ENCODE measurements around the gene KCNK3.

Gene KCNK3

DNA sequence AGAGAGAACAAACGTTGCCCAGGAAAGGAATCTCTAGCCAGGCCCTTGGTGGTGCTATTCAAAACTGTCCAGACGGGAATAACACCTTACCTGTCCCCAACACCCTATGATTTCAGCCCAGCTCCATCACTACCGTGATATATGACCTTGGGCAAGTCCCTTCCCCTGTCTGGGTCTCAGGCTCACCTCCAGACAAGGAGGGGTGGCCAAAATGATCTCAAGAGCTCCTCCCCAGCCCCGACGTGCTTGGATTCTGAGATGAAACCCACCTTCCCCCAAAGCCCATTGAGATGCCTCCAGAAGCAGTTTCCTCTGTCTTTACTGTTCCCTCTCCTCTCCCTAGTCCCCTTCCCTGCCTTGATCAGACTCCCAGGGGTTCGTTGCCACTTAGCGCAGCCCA is 1.5 kb downstream of the KCNK3 start:
- Mint-ChIP-seq H3K36me3 (no peaks in the 10 kb centered on the region), H3K27ac (no peak overlapping the region), H3K9me3 (no peaks in the 10 kb centered on the region), H3K4me1 (peaks cover 6% of the 10 kb centered on the region), H3K27me3 (peaks cover 78% of the 10 kb centered on the region), H3K4me3 (no peak overlapping the region)
- ATAC-seq: no peak

GRCh38 chr2:26696351-26696816 is 3.9 kb downstream of the KCNK3 start:
- Mint-ChIP-seq H3K27me3 (peaks cover 81% of the 10 kb centered on the region), H3K36me3 (no peaks in the 10 kb centered on the region), H3K27ac (no peak overlapping the region), H3K4me1 (peaks cover 6% of the 10 kb centered on the region), H3K4me3 (no peak overlapping the region), H3K9me3 (no peaks in the 10 kb centered on the region)
- ATAC-seq: no peak

DNA sequence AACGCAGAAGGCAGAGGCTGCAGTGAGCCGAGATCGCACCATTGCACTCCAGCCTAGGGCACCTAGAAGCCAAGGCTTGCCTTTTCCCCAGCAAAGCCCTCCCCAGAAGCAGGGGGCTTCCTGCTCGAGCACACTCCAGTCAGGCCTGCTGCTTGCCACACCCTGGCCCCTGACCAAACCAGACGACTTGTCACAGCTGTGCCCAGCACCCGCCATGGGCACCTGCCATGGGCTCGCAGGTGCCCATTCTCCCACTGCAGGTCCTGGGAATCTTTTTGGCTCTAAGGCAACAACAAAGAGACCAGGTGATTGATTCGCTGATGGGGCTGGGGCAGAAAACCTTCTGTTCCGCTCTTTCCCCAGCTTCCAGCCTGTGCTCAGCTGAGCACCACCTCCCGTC is 4.9 kb downstream of the KCNK3 start:
- ATAC-seq: no peak
- no peaks in the 10 kb centered on the region for H3K36me3 Mint-ChIP-seq
- no peak overlapping the region for H3K4me3 Mint-ChIP-seq
- H3K27me3 Mint-ChIP-seq: peaks cover 74% of the 10 kb centered on the region
- H3K9me3 Mint-ChIP-seq: no peaks in the 10 kb centered on the region
- peaks cover under 1% of the 10 kb centered on the region for H3K4me1 Mint-ChIP-seq
- no peak overlapping the region for H3K27ac Mint-ChIP-seq

DNA sequence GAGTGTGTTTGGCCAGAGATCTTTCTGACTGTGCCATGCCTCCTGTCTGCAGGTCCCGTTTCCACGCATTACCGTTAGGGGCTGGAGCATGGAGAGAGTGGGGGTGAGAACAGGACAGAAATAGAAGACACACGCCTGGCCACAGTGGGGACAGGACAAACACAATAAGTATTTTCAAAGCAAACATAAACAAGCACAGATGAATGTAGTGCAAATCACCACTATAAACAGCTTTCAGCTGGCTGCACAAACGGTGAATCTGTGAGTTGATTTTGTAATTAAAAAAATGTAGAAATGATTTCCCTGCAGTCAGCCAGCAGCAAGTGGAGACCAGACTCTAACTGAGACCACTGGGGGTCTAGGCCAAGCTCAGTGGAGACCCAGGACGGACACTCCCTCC is 6.8 kb downstream of the KCNK3 start:
- H3K4me1 Mint-ChIP-seq: no peaks in the 10 kb centered on the region
- no peak overlapping the region for H3K27ac Mint-ChIP-seq
- H3K9me3 Mint-ChIP-seq: no peaks in the 10 kb centered on the region
- no peak for ATAC-seq
- no peaks in the 10 kb centered on the region for H3K36me3 Mint-ChIP-seq
- peaks cover 62% of the 10 kb centered on the region for H3K27me3 Mint-ChIP-seq
- no peak overlapping the region for H3K4me3 Mint-ChIP-seq

DNA sequence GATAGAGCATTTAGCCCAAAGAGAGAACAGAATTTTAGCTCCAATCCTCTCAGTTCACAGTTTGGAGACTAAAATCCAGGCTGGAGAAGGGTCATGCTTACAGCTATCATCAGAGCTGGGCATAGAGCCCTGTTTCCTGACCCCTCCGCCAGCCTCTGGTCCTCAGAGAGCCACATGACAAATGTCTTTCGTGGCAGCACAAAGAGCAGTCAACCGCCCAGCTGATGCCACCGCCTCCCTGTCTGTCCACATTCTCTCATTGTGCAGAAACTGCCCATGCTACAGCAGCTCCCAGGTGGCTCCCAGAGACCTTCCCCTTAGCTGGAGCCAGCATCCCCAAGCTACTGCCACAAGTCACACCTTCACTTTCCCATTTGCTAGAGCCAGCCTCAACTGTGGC is 7.6 kb downstream of the KCNK3 start:
- H3K4me1 Mint-ChIP-seq: no peaks in the 10 kb centered on the region
- H3K27me3 Mint-ChIP-seq: peaks cover 61% of the 10 kb centered on the region

GRCh38 chr2:26701596-26701995 is 9.1 kb downstream of the KCNK3 start:
- H3K27ac Mint-ChIP-seq: no peak overlapping the region
- peaks cover 58% of the 10 kb centered on the region for H3K27me3 Mint-ChIP-seq
- no peaks in the 10 kb centered on the region for H3K4me1 Mint-ChIP-seq
- no peaks in the 10 kb centered on the region for H3K9me3 Mint-ChIP-seq
- no peak overlapping the region for H3K4me3 Mint-ChIP-seq
- no peak for ATAC-seq
- H3K36me3 Mint-ChIP-seq: no peaks in the 10 kb centered on the region

More for the DNA sequence above, 7.6 kb downstream of the KCNK3 start:
- Mint-ChIP-seq H3K36me3 (no peaks in the 10 kb centered on the region), H3K9me3 (no peaks in the 10 kb centered on the region), H3K4me3 (no peak overlapping the region), H3K27ac (no peak overlapping the region)
- ATAC-seq: no peak

DNA sequence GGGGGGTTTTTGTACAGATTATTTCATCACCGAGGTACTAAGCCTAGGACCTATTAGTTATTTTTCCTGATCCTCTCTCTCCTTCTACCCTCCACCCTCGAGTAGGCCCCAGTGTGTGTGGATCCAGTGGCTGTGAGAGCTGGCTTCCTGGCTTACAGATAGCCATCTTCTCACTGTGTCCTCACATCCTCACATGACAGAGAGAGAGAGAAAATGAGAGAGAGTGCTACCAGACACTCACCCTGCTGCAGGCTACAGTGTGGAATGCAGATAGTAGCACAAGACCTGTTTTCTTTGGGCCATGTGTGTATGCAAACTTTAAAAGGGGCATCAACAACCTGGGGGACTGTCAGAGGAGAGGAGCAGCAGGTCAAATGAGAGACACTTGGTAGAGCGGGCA is 9.5 kb downstream of the KCNK3 start:
- no peak overlapping the region for H3K27ac Mint-ChIP-seq
- no peaks in the 10 kb centered on the region for H3K9me3 Mint-ChIP-seq
- H3K36me3 Mint-ChIP-seq: no peaks in the 10 kb centered on the region
- no peak for ATAC-seq
- no peaks in the 10 kb centered on the region for H3K4me1 Mint-ChIP-seq
- H3K27me3 Mint-ChIP-seq: peaks cover 54% of the 10 kb centered on the region
- no peak overlapping the region for H3K4me3 Mint-ChIP-seq

DNA sequence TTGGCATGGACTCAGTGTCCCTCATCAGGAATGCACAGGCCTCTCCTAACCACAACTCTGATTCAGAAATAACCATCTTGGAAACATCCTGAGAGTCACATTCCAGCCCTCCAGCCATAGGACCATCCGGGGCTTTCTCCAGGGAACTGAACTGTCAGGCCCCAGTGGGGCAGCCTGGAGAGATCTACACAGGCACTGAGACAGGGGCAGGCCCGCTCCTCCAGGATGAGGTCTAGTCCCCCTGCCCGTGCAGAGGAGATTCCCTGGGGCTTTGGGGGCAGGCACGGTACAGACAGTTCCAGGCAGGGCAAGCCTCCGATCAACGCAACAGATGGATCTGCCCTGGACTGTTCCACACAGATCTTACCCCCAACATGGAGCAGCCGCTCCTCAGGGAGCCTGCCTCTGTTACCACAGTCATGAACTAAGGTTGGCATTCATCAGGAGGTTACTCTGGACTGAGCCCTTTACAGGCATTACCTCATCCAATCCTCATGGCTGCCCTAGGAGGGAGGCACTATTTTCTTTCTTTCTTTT is 12.0 kb downstream of the KCNK3 start:
- no peaks in the 10 kb centered on the region for H3K4me1 Mint-ChIP-seq

DNA sequence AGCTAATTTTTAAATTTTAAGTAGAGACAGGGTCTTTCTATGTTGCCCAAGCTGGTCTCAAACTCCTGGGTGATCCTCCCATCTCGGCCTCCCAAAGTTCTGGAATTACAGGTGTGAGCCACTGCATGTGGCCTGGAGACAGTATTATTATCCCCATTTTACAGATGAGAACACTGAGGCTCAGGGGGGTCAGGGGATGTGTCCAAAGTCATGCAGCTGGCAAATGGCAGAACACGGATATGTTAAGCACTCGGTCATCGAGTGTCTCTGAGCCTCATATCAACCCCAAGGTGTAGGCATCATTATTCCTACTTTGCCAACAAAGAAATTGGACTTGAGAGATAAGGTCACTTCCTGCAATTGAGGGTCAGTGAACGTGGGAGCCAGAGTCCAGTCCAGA is 12.6 kb downstream of the KCNK3 start:
- H3K4me1 Mint-ChIP-seq: no peaks in the 10 kb centered on the region
- H3K36me3 Mint-ChIP-seq: no peaks in the 10 kb centered on the region
- ATAC-seq: no peak

More for the DNA sequence above, 12.0 kb downstream of the KCNK3 start:
- H3K36me3 Mint-ChIP-seq: no peaks in the 10 kb centered on the region
- no peak overlapping the region for H3K27ac Mint-ChIP-seq
- peaks cover 30% of the 10 kb centered on the region for H3K27me3 Mint-ChIP-seq
- ATAC-seq: no peak
- no peaks in the 10 kb centered on the region for H3K9me3 Mint-ChIP-seq
- no peak overlapping the region for H3K4me3 Mint-ChIP-seq

GRCh38 chr2:26706093-26706492 is 13.6 kb downstream of the KCNK3 start:
- peaks cover 17% of the 10 kb centered on the region for H3K27me3 Mint-ChIP-seq
- H3K4me3 Mint-ChIP-seq: no peak overlapping the region
- H3K9me3 Mint-ChIP-seq: no peaks in the 10 kb centered on the region
- no peak overlapping the region for H3K27ac Mint-ChIP-seq
- no peaks in the 10 kb centered on the region for H3K36me3 Mint-ChIP-seq
- H3K4me1 Mint-ChIP-seq: no peaks in the 10 kb centered on the region
- ATAC-seq: no peak

More for the DNA sequence above, 12.6 kb downstream of the KCNK3 start:
- peaks cover 27% of the 10 kb centered on the region for H3K27me3 Mint-ChIP-seq
- H3K4me3 Mint-ChIP-seq: no peak overlapping the region
- H3K9me3 Mint-ChIP-seq: no peaks in the 10 kb centered on the region
- H3K27ac Mint-ChIP-seq: no peak overlapping the region

DNA sequence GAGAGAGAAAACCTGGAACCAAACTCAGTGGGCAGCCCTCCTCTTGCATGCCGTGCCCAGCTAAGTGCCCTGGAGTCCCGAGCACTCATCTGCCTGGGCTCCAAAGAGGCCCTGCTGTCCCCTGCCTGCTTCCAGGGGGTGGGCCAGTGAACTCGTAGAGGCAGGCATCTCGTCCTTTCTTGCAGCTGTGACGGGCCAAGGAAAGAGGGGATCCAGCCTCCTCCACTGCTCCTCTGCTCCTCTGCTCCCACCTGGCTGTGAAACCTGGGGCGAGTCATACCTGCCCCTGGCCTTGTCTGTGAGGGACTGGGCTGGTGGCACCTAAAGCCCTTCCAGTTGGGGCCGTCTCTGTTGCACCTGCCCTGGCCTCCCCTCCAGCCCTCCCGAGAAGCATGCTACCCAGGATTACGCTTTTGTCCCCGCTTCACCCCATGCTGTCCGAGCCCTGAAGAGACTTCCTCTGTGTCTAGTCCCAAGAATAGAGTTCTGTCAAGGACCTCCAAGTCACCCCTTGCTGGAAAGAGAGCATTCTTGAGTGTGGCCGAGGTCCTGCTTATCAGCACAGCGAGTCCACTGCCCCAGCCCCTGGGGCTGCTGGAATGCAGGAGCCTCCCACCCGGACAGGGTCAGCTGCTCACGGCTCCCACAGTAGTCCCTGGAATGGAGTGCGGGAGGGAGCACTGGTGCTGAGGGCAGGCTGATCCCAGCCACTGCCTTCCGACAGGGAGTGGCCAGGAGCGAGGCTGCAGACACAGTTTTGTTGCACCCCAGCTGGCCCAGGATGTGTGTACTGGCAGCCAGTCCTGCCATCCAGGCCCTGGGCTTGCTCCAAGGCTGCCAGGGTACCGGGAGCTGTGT is 14.3 kb downstream of the KCNK3 start:
- Mint-ChIP-seq H3K9me3 (no peaks in the 10 kb centered on the region), H3K36me3 (no peaks in the 10 kb centered on the region), H3K4me1 (no peaks in the 10 kb centered on the region), H3K4me3 (no peak overlapping the region), H3K27me3 (peaks cover 16% of the 10 kb centered on the region), H3K27ac (no peak overlapping the region)
- ATAC-seq: no peak

- no peak overlapping the region for H3K4me3 Mint-ChIP-seq
- no peak overlapping the region for H3K27ac Mint-ChIP-seq
- no peak for ATAC-seq
- no peaks in the 10 kb centered on the region for H3K9me3 Mint-ChIP-seq
- H3K27me3 Mint-ChIP-seq: peaks cover 16% of the 10 kb centered on the region
- H3K36me3 Mint-ChIP-seq: no peaks in the 10 kb centered on the region
- H3K4me1 Mint-ChIP-seq: no peaks in the 10 kb centered on the region
These were observed 15.2 kb downstream of the KCNK3 start for GRCh38 chr2:26707747-26708146.

- no peak overlapping the region for H3K4me3 Mint-ChIP-seq
- no peaks in the 10 kb centered on the region for H3K36me3 Mint-ChIP-seq
- H3K27ac Mint-ChIP-seq: no peak overlapping the region
- no peak for ATAC-seq
- no peaks in the 10 kb centered on the region for H3K4me1 Mint-ChIP-seq
- no peaks in the 10 kb centered on the region for H3K9me3 Mint-ChIP-seq
- H3K27me3 Mint-ChIP-seq: peaks cover 16% of the 10 kb centered on the region
These were observed 15.9 kb downstream of the KCNK3 start for GRCh38 chr2:26708457-26708856.

DNA sequence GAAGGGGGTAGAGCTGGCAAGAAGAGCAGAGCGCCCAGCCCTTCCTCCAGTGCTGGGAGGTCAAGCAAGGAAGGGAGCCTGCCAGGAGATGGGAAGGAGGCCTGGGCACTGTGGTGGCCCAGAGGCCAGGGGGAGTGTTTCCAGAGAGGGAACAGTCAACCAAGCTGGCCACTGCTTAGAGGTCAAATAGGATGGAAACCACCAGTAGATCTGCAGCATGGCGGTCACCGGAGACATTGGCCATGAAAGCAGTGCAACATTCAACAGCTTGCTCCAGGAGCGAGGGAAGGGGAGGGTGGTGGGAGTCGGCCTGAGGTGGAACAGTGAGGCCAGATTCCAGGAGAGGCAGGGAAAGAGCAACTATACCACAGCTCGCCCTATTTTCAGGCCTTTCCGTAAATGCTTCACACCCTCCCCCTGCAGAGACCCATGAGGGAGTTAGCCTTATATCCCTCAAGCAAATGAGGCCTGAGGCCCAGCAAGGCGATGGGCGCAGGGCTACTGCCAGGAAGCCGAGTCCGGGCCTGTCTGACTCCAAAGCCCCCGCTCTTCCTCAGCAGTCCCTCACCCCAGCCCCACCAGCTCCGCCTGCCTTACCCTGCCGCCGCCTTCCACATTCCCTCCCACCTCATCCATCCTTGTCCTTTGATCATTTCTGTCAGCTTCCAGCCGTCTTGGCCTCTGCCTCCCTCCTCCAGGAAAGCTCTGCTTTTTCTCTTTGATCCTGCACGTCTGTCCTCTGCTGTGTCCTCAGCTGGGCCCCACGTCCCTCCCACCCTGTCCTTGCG is 17.0 kb downstream of the KCNK3 start:
- ATAC-seq: no peak
- Mint-ChIP-seq H3K4me1 (no peaks in the 10 kb centered on the region), H3K36me3 (no peaks in the 10 kb centered on the region), H3K27ac (no peak overlapping the region), H3K27me3 (peaks cover 15% of the 10 kb centered on the region), H3K9me3 (no peaks in the 10 kb centered on the region), H3K4me3 (no peak overlapping the region)

DNA sequence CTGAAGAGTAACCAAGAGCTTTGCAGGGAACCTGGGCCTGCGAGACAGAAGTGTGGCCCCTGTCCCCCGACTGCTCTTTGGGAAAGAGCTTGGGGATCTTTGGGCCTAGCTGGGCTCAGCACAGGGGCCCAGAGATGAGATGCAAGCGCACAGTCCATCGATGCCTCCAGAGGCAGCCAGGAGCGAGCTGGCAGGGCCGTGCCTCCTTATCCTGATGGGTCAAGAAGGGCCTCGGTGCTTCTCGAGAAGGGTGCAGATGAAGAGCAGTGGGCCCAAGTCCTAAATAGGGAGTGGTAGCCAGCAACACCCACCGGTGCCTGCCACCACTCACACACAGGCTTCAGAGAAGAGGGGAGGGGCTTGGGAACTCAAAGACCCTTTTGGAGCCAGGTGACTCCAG is 17.6 kb downstream of the KCNK3 start:
- Mint-ChIP-seq H3K4me1 (no peaks in the 10 kb centered on the region), H3K4me3 (no peak overlapping the region), H3K27ac (no peak overlapping the region), H3K27me3 (peaks cover 9% of the 10 kb centered on the region), H3K9me3 (no peaks in the 10 kb centered on the region), H3K36me3 (no peaks in the 10 kb centered on the region)
- no peak for ATAC-seq

Data from stimulated activated memory B cell treated with anti-CD40 and anti-IgM and Interleukin-4, amounts not matched to agents 10 μg/mL and 1 μg/mL and 100 μg/mL, for 72 hours (primary cell).